ENCODE results near the gene GPC5. TPM values are rescaled to one million over a fixed set of nuclear protein-coding genes. Genes with fewer than 3 reads are reported as not detected.

GPC5 gene
- total and polyA plus RNA-seq, 2 of the 8 experiments (the other 6 are each of a cell fraction or from before 2014, with no cell fraction given): 0.20 to 0.39 TPM

DNA sequence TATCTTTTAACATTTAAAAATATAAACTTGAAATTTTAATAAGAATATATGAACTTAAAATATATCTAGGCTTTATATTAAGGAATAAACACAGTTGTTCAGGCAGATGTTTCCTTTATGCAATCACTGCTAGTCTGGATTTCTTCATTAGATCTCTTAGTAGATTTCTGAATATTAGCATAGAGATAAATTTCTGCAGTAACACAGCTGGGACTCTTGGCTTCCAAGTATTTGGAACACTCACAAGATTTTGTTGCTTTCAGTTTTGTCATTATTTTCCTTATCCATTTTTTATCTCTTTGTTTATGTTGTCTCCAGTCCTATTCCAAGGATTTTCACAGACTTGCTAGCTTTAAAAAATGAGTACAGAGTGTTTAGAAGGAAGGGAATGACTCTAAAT lies 857.1 kb downstream of the GPC5 start:
- Histone ChIP-seq H2BK5ac (ENCODE audit: low read depth, low read length) (no peak overlapping the region), H2BK12ac (ENCODE audit: low read depth, low read length) (no peak overlapping the region), H2BK15ac (ENCODE audit: low read length) (no peak overlapping the region), H4K8ac (ENCODE audit: extremely low read depth, insufficient read depth, low read length) (no peak overlapping the region), H4K5ac (ENCODE audit: insufficient read length, low read depth, low read length) (no peak overlapping the region), H3K4me2 (ENCODE audit: insufficient read depth in 1 of 2, low read depth in 2 of 2, low read length in 2 of 2) (no peak overlapping the region), H4K20me1 (replicated peaks in 1 of 2; ENCODE audit: control insufficient read depth in 1 of 2, insufficient read depth in 2 of 2, low read length in 2 of 2) (no peaks in the 10 kb centered on the region), H3K9ac (replicated peaks in 1 of 4; ENCODE audit: extremely low read depth in 1 of 4, low read depth in 3 of 4, low read length in 3 of 4) (no peak overlapping the region), H3K36me3 (ENCODE audit: control insufficient read depth in 2 of 4, insufficient read depth in 4 of 4, low read length in 3 of 4) (no peaks in the 10 kb centered on the region), H3K4me1 (replicated peaks in 1 of 4; ENCODE audit: control insufficient read depth in 3 of 4, insufficient read depth in 4 of 4, low read length in 3 of 4) (no peaks in the 10 kb centered on the region), H3K27me3 (replicated peaks in 1 of 4; ENCODE audit: control insufficient read depth in 3 of 4, extremely low read depth in 1 of 4, insufficient read depth in 3 of 4, low read length in 3 of 4) (no peaks in the 10 kb centered on the region), H3K9me3 (ENCODE audit: insufficient read depth in 2 of 2, low read depth in 1 of 2, low read length in 1 of 2) (no peaks in the 10 kb centered on the region), H3K79me2 (ENCODE audit: control insufficient read depth in 1 of 2, insufficient read depth in 2 of 2, low read length in 2 of 2) (no peaks in the 10 kb centered on the region), H3K4ac (replicated peaks; ENCODE audit: insufficient read length, low read depth, low read length) (no peak overlapping the region), H3K23ac (ENCODE audit: insufficient read length) (no peak overlapping the region), H3K18ac (ENCODE audit: extremely low read depth, low read length) (no peak overlapping the region), H2AK5ac (ENCODE audit: low read depth, low read length) (no peak overlapping the region), H3K79me1 (ENCODE audit: low read depth, low read length) (no peaks in the 10 kb centered on the region), H2BK20ac (ENCODE audit: low read length) (no peak overlapping the region), H3K4me3 (ENCODE audit: extremely low read depth in 1 of 4, insufficient read depth in 2 of 4, low read depth in 3 of 4, low read length in 4 of 4) (no peak overlapping the region), H3K23me2 (ENCODE audit: low read depth, low read length) (no peaks in the 10 kb centered on the region), H2BK120ac (replicated peaks; ENCODE audit: low read depth, low read length) (no peak overlapping the region), H3K14ac (ENCODE audit: insufficient read length) (no peak overlapping the region), H2AFZ (ENCODE audit: low read length) (no peak overlapping the region), H3K27ac (ENCODE audit: low read depth, low read length) (no peak overlapping the region), H3K56ac (replicated peaks; ENCODE audit: insufficient read length, low read depth, low read length) (no peak overlapping the region), H4K91ac (replicated peaks; ENCODE audit: insufficient read length, low read length) (no peak overlapping the region)
- ChIA-PET POLR2A (ENCODE audit: partially characterized antibody) (no interaction called here), CTCF (ENCODE audit: partially characterized antibody) (no interaction called here)
- no peak for FAIRE-seq
- DNase-seq (ENCODE audit: low read depth in 1 of 2, low spot score in 2 of 2): no peak
- TF ChIP-seq BACH1 (IDR thresholded peaks at IDR 0.05; ENCODE audit: low read length) (no peak), SP2 (IDR thresholded peaks at IDR 0.05; ENCODE audit: low read length) (no peak), TCF12 (IDR thresholded peaks at IDR 0.05; ENCODE audit: low read depth, low read length) (no peak), RBBP5 (IDR thresholded peaks at IDR 0.05; ENCODE audit: borderline replicate concordance, low read depth, low read length) (no peak), BCL11A (IDR thresholded peaks at IDR 0.05; ENCODE audit: low read depth in 2 of 2, low read length in 2 of 2) (no peak), SP4 (IDR thresholded peaks at IDR 0.05; ENCODE audit: low read length) (no peak), JUND (IDR thresholded peaks at IDR 0.05; ENCODE audit: low read length) (no peak), ASH2L (IDR thresholded peaks at IDR 0.05; ENCODE audit: low read length) (no peak), KDM4A (IDR thresholded peaks at IDR 0.05; ENCODE audit: low read depth, low read length, severe bottlenecking) (no peak), FOSL1 (IDR thresholded peaks at IDR 0.05; ENCODE audit: insufficient read depth, low read depth, low read length) (no peak), TBP (IDR thresholded peaks at IDR 0.05; ENCODE audit: low read depth, low read length) (no peak), SIX5 (IDR thresholded peaks at IDR 0.05; ENCODE audit: low read depth, low read length) (no peak)
- TF ChIP-seq, protein P1, sequence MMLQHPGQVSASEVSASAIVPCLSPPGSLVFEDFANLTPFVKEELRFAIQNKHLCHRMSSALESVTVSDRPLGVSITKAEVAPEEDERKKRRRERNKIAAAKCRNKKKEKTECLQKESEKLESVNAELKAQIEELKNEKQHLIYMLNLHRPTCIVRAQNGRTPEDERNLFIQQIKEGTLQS (IDR thresholded peaks at IDR 0.05; ENCODE audit: insufficient read depth, low read depth, low read length): no peak
- TF ChIP-seq, protein P2, sequence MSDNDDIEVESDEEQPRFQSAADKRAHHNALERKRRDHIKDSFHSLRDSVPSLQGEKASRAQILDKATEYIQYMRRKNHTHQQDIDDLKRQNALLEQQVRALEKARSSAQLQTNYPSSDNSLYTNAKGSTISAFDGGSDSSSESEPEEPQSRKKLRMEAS (IDR thresholded peaks at IDR 0.05): no peak
- TF ChIP-seq, protein P3, sequence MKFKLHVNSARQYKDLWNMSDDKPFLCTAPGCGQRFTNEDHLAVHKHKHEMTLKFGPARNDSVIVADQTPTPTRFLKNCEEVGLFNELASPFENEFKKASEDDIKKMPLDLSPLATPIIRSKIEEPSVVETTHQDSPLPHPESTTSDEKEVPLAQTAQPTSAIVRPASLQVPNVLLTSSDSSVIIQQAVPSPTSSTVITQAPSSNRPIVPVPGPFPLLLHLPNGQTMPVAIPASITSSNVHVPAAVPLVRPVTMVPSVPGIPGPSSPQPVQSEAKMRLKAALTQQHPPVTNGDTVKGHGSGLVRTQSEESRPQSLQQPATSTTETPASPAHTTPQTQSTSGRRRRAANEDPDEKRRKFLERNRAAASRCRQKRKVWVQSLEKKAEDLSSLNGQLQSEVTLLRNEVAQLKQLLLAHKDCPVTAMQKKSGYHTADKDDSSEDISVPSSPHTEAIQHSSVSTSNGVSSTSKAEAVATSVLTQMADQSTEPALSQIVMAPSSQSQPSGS (IDR thresholded peaks at IDR 0.05; ENCODE audit: low read length): no peak

All from H1 (cell line).